A172 (cell line): ENCODE measurements around the gene CBY3. TPM values are rescaled to one million over a fixed set of nuclear protein-coding genes. Genes with fewer than 3 reads are reported as not detected.
"Not testable (repeated sequence)": the region's sequence is repeated elsewhere in the genome, so short reads cannot be mapped to it uniquely, and the experiment has no call there.

ENCODE experiments used
- DNase-seq: peaks from one replicate; pipeline ENCODE4 v3.0.0-alpha.2; 2015; ENCODE audit warnings: low spot score
- total RNA-seq: library from RNA; depleted of rRNA; stranded (reverse); fragments of >200 nt; shearing (Covaris generic); gene quantifications from 2 replicates; pipeline ENCODE4 v1.2.3, GENCODE V29; 2014; rRNA removed

Gene CBY3
- total RNA-seq, 1 experiment from 2014 or later: not detected

- no peak for DNase-seq
These were observed 12.4 kb downstream of the CBY3 start for GRCh38 chr5:179668391-179668790.

- DNase-seq: not testable (repeated sequence)
These were observed 19.2 kb downstream of the CBY3 start for GRCh38 chr5:179661647-179662046.

- peak; percentile 22 for DNase-seq
These were observed 22.5 kb downstream of the CBY3 start for GRCh38 chr5:179658179-179658856.

DNA sequence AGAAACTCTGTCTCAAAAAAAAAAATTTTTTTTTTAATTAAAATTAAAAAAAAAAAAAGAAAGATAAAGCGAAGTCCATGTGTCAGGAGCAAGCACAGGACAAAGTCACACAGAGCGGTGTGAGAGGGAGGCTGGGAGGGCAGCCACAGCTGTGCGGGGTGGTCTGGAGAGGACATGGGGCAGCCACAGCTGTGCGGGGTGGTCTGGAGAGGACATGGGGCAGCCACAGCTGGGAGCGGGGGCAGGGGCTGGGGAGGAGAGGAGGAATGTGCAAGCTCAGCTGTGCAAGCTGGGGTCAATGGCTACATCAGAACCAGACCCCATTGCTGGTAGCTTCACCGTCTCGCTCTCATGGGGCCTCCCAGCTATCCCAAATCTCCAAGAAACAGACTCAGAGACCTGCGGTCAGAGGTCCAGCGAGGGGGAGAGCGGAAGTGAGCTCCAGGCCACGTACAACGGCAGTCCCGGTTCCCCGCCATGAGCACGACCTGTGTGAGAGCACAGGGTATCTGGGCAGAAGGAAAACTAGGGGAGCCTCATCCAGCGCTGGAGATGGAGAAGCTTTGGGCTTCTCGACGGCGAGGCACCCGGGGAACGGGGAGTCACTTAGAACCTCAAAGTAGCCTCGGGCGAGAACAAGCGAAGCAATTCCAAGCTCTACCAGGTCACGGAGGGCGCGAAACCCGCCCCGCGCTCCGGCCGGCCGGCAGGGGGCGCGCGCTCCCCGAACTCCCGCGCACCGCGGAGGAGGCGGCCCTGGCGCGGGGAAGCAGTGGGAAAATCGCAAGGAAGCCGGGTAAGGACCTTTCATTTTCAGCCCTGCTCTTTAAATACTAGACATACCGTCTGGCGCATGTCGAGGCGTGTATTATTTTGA is 23.3 kb downstream of the CBY3 start:
- not testable (repeated sequence) for DNase-seq

DNA sequence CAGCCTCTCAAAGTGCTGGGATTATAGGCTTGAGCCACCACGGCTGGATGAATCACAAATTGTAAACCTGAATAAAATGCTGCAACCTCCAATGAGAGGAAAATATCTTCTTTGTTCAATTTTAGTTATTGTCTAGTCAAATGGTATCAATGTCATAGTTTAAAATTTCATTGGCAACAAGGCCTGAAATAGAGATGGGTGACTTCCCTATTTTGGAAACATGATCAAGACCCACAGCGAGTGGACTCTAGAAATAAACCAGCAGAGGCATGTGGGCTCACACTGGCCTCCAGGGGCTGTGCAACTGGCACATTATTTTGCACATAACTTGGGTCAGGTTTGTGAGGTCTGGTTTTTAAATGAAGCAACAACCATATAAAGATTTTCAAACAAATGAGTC is 27.7 kb downstream of the CBY3 start:
- DNase-seq: not testable (repeated sequence)

DNA sequence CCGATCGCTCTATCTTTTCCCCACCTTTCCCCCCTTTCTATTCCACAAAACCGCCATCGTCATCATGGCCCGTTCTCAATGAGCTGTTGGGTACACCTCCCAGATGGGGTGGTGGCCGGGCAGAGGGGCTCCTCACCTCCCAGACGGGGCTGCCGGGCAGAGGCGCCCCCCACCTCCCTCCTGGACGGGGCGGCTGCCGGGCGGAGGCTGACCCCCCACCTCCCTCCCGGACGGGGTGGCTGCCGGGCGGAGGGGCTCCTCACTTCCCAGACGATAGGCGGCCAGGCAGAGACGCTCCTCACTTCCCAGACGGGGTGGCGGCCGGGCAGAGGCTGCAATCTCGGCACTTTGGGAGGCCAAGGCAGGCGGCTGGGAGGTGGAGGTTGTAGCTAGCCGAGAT is 30.6 kb downstream of the CBY3 start:
- not testable (repeated sequence) for DNase-seq

DNA sequence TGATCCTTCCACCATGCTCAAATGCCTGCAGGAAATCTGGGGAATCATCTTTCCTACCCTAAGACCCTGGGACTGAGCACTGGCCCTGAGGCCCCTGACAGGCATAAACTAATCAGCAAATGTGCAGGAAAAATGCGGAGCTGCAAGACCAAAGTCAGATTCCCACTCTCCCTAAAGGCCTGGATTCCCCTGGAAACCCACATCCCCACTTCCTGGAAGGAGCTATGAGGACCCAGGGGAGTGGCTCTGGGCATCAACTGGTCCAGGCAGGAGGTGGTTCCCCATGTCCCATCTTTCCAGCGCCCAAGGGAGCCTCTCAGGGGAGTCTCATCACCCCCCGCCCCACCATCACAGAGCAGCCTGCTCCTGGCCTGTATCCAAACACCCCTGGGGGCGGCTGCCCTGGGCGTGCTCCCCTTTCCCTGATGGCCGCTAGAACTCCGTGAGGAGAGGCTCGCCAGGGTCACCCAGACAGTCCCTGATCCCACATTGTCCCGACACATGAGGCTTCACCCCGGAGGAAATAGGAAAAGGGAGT is 31.6 kb downstream of the CBY3 start:
- not testable (repeated sequence) for DNase-seq

- DNase-seq: no peak
These were observed 32.4 kb downstream of the CBY3 start for GRCh38 chr5:179648410-179648809.

DNA sequence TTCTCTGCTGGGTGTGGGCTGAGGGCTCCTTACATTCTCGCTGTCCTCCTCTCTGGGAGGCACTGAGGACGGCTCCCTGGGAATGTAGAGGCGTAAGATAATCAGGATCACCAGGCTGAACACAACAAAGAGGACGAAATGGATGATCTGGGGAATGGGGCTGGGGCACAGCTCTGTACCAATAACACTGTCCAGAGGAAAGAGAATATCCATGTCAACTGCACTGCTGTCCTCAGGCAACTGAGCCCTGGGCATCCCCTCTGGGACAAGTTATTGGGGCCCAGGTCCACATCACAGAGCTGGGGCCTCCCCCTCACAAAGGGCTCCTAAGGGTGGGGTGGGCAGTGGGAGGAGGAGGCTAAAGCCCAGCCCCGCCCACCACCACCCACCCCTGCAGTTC is 36.1 kb downstream of the CBY3 start:
- DNase-seq: not testable (repeated sequence)

DNA sequence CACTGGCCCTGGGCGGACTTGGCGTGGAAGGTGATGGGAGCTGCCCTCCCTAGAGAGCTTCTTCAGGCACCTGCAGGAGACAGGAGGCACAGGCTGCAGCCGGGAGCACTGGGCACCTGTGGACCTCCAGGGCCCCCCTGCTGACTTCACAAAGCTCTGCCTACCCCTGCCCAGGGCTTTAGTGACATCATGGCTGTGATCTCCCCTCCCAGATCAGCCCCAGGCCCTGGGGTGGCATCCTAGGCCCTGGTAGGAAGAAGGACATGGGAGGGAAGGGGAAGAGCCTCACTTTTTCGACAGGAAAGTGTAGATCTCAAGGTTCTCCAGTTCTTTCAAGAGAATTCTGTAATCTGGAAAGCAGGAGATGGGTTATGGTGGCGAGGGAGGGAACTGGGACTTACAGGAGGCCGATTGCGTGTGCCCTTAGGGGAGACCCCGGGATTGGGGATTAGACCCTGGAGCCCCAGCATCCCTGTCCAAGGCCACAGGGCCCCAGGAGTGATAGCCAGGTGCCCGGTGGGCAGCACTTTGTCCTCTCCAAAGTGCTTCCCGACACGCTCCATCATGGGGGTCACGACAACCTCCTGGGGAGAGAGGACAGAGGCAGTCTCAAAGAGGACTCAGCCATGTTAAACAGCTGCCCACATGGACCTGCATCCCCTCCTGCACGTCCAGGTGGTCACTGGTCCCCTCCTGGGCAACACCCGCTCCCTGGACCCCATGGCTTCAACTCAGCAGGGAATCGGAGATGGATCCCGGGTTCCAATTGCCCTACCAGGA is 37.5 kb downstream of the CBY3 start:
- DNase-seq: not testable (repeated sequence)

DNA sequence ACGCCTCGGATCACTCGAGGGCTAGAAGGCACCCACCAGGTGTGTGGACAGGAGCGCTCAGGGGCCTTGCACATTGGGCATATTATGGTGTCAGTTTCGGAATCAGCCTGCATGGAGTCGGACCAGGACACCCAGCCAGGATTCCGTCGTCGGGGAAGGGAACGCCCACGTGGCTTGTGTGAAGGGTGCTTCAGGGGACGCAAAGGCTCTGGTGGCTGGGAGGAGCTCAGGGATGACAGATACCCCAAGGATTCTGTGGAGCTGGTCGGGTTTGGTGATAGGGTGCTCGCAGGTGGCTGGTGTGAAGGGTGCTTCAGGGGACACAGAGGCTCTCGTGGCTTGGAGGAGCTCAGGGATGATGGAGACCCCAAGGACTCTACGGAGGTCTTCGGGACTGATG is 38.2 kb downstream of the CBY3 start:
- DNase-seq: not testable (repeated sequence)

DNA sequence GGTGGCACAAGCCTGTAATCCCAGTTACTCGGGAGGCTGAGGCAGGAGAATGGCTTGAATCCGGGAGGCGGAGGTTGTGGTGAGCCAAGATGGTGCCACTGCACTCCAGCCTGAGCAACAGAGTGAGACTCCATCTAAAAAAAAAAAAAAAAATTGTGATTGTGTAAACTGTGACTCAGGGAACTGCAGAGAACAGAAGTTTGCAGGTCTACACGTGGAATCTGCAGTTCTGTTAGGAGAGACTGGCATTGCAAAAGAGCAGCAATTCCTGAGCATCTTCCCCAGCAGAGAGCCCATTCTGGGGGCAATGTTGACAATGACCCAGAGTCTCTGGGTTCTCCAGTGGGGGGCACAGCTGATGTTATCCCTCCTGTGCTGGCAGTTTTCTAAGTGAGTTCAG is 39.1 kb downstream of the CBY3 start:
- not testable (repeated sequence) for DNase-seq

GRCh38 chr5:179639296-179639695 is 41.5 kb downstream of the CBY3 start:
- not testable (repeated sequence) for DNase-seq

DNA sequence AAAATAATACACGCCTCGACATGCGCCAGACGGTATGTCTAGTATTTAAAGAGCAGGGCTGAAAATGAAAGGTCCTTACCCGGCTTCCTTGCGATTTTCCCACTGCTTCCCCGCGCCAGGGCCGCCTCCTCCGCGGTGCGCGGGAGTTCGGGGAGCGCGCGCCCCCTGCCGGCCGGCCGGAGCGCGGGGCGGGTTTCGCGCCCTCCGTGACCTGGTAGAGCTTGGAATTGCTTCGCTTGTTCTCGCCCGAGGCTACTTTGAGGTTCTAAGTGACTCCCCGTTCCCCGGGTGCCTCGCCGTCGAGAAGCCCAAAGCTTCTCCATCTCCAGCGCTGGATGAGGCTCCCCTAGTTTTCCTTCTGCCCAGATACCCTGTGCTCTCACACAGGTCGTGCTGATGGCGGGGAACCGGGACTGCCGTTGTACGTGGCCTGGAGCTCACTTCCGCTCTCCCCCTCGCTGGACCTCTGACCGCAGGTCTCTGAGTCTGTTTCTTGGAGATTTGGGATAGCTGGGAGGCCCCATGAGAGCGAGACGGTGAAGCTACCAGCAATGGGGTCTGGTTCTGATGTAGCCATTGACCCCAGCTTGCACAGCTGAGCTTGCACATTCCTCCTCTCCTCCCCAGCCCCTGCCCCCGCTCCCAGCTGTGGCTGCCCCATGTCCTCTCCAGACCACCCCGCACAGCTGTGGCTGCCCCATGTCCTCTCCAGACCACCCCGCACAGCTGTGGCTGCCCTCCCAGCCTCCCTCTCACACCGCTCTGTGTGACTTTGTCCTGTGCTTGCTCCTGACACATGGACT is 46.3 kb downstream of the CBY3 start:
- not testable (repeated sequence) for DNase-seq

DNA sequence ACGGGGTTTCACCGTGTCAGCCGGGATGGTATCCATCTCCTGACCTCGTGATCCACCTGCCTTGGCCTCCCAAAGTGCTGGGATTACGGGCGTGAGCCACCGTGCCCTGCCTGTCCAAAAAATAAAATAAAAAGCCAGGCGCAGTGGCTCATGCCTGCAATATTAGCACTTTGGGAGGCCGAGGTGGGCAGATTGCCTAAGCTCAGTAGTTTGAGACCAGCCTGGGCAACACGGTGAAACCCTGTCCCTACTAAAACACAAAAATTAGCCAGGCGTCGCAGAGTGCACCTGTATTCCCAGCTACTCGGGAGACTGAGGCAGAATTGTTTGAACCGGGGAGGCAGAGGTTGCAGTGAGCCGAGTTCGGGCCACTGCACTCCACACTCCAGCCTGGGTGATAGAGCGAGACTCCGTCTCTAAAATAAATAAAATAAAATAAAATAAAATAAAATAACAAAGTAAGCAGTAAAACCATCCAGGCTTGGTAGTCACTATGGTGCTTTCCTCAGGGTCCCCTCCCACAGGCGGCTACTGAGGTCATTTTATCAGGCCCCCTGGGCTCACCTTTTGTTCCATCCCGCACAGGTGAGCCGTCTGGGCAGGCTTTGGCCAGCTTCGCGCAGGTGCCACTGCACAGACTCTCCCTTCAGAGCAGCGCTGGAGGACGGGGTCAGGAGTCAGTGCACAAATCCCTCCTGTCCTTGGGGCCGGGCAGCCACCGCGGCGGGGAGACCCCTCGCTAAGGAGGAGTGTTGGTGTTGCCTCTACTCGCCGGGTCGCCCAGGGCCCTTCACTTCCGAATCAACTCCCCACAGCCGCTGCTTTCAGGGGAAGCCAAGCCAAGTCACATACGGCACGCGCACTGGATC is 47.1 kb downstream of the CBY3 start:
- DNase-seq: not testable (repeated sequence)

Other genes starting within 250 kb of the CBY3 start
- 97.0 and 124 TPM in 2 replicates for gene RUFY1, start 130.5 kb downstream of the CBY3 start, total RNA-seq
- 529 and 554 TPM in 2 replicates for gene HNRNPH1, start 57.4 kb downstream of the CBY3 start, total RNA-seq
- 1,115 and 1,359 TPM in 2 replicates for gene CANX, start 17.9 kb upstream of the CBY3 start, total RNA-seq
- gene MAML1, start 51.8 kb upstream of the CBY3 start, total RNA-seq: 18.1 and 18.9 TPM in 2 replicates
- 8.6 and 13.4 TPM in 2 replicates for gene LTC4S, start 113.0 kb upstream of the CBY3 start, total RNA-seq
- gene MGAT4B, start 125.8 kb upstream of the CBY3 start, total RNA-seq: 352 and 377 TPM in 2 replicates
- 2,241 and 2,527 TPM in 2 replicates for gene SQSTM1, start 139.9 kb upstream of the CBY3 start, total RNA-seq
- gene MRNIP, start 177.8 kb upstream of the CBY3 start, total RNA-seq: 11.9 and 15.9 TPM in 2 replicates
- 72.4 and 87.9 TPM in 2 replicates for gene TBC1D9B, start 226.9 kb upstream of the CBY3 start, total RNA-seq